ENCODE results near the gene ERBB4.

The ERBB4 gene

DNA sequence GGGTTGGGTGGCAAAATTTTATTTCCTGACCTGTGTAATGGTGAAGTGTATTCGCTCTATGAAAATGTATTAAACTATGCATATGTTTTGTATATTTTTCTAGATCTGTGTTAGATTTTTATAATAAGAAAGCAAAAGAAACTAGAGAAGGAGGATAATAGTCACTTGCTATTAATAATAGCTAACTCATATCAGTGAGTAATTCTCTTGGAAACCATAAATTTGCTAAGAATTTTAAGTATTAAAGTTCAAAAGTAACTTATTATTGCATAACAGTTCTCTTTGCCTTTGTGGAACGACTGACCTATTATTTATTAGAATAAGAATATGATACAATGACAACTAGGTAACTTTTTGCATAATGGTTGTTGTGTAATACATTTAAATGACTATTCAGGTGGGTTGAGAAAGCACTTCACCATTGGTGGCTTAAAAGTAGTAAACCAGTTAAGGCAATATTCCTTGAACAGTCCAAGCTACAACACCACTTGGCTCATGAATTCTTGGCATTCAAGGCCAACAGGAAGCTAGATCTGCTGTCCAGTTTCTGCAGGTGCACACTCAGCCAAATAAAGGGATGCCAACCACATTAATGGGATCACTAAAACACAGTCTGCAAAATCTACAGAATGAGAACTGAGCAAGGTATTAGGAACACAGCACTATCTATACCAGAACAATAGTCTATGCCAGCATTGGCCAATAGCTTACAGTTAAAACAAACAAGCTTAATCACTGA lies 1060.9 kb downstream of the ERBB4 start:
- DNase-seq (ENCODE audit: low read depth in 3 of 3): no peak

- DNase-seq (ENCODE audit: low read depth in 3 of 3): no peak
These were observed 1065.5 kb downstream of the ERBB4 start for GRCh38 chr2:211473116-211473515.

DNA sequence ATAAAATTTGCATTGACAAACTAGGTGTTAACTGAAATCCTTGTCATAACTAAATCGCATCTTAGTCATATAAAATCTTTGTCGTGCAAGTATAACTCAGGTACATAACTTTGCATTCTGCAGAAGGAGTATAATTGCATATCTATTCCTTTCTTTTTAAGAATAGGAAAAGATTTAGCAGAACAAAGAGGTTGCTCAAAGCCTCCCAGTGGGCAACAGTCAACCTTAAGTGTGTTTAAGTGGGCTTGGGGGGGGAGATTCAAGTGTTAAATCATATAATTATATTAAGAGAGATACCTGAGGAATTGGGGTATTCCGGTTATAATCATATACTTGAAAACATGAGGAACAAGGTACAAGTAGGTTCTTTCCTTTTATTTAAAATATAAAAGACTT lies 1068.9 kb downstream of the ERBB4 start:
- DNase-seq (ENCODE audit: low read depth in 3 of 3): no peak

DNA sequence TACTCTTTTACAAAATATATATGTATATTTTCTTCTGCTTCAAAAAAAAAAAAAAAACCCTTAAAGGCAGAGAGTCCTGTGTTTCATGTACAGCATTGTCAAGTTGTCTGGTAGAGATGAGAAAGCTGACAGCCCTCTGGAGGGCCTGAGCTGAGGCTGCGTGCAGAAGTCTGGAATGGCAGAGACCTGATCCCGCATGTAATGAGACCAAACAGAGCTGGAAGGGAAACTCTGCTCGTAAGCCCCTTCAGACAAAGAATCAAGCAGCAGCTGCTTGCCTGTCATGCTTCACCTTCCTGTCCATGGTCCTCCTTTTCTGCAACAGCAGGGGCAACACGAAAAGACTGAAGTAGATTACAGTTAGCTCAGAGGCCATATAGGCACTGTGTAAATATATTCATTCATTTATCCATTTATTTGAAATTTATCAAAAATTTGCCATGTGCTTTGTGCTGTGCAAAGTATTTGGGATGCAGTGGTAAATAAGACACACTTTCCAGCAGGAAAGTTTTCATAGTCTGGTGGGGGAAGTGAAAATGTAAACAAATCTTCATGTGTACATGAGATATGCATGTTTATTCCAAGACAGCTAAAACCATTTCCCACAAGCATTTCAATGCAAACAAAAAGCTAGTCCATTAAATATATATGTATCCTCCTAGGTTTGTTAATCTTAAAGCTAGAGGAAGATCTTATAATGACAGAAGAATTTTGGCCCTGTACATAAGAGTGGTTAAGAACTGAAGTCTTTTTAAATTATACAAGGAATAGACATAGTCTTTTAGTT lies 1069.5 kb downstream of the ERBB4 start:
- no peak for DNase-seq (ENCODE audit: low read depth in 3 of 3)

GRCh38 chr2:211468217-211468616 lies 1070.4 kb downstream of the ERBB4 start:
- no peak for DNase-seq (ENCODE audit: low read depth in 3 of 3)

- no peak for DNase-seq (ENCODE audit: low read depth in 3 of 3)
These were observed 1075.2 kb downstream of the ERBB4 start for GRCh38 chr2:211463397-211463796.

DNA sequence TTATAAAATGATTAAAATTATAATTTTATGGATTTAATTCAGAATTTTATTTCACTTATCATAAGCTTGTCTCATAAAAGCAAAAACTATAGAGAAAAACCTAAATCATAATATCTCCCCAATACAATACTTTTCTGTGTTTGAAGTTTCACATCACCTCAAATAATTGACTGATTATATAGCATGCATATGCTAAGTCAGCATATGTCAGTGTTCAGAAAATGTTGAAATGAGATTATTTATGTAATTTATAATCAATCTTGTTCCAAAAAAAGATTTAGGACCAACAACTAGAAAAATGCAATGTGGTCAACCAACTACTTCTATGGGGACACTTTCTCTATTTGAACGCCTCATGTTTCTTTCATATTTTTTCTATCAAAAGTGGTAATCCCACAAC lies 1079.6 kb downstream of the ERBB4 start:
- DNase-seq (ENCODE audit: low read depth in 3 of 3): no peak

DNA sequence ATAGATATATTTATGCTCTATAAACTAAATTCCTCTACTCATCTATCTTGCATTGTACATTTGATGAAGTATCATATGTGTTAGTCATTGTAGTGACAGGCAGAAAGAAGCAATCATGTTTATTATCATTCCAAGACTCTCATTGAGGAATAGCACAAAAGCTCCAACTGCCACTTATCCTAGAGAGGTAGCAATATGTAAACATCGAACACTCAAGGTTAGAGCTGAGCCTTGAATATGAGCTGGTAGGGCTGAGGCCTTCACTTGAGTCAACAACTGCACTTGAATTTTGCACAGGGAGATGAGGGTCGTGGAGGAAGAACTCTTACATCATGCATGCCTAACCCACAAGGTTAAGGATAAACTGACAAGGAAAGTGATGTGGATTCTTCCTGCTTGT lies 1081.3 kb downstream of the ERBB4 start:
- no peak for DNase-seq (ENCODE audit: low read depth in 3 of 3)

DNA sequence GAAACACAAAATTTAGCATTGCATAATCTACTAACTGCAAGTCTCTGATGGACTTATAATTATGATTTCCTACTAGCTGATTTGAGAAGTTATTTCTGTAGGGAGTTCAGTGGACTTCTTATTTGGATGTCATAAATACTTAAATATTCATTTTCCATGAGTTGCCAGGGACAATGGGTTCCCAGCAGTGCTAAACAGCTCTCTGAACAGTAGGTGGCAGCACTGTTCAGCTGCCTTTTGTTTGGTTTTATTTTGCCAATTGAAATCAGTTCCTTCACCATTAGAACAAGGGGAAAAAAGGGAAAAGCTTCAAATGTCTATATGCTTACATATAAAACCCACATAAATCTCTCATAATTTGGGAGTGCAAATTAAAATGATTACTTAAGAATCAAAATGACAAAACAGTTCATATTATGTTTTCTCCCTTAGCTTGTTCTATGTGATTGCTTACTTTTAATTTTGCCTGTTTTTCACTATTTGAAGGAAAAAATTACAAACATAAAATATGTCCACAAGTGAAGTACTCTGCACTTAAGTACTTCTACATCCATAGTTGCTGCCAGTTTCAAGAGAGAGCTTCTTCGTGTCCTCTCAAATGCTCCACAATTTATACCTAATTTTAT lies 1083.3 kb downstream of the ERBB4 start:
- no peak for DNase-seq (ENCODE audit: low read depth in 3 of 3)

- no peak for DNase-seq (ENCODE audit: low read depth in 3 of 3)
These were observed 1083.9 kb downstream of the ERBB4 start for GRCh38 chr2:211454679-211455078.

DNA sequence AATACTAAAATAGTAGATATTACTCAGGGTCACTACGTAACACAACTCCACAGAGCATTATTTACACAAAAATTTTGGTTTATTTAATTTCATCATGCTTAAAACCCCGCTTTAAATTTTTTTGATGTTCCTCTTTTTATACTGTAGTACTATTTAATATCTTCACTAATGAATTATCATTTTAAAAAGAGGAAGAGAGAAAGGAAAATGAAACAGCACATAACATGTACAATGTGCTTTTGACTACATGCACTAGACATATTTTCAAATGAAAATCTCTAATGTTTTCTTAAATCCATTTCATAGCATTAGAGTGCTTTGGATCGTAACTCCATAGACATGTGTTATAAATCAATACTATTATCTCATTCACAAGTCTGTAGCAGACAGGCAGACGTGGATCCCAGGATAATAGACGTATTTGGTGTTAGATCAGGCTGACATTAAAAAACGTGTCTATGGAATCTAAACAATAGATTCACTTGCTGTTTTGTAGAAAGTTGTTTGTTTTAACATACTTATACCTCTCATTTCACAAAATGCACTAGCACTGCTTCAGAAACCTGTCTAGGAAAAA lies 1085.2 kb downstream of the ERBB4 start:
- no peak for DNase-seq (ENCODE audit: low read depth in 3 of 3)

DNA sequence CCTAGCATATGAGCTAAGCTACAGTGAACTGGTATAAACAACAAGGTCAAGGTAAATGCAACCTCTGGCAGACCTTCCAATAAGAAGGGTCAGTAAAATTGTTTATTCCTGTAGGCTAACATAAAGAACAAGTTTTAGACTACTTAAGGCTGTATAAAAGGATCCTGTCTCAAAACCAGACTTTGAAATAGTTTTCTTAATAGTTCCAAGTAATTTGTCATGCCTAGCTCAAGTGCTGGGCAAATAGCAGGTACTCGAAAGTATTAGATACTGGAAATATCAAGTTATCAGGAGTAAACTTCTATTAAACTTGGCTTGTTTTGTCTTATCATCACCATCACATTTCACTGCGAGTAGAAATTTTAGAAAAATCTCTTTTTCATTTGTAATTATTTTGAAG lies 1087.0 kb downstream of the ERBB4 start:
- DNase-seq (ENCODE audit: low read depth in 3 of 3): no peak

- no peak for DNase-seq (ENCODE audit: low read depth in 3 of 3)
These were observed 1088.8 kb downstream of the ERBB4 start for GRCh38 chr2:211449819-211450218.

- no peak for DNase-seq (ENCODE audit: low read depth in 3 of 3)
These were observed 1091.1 kb downstream of the ERBB4 start for GRCh38 chr2:211447548-211447947.

DNA sequence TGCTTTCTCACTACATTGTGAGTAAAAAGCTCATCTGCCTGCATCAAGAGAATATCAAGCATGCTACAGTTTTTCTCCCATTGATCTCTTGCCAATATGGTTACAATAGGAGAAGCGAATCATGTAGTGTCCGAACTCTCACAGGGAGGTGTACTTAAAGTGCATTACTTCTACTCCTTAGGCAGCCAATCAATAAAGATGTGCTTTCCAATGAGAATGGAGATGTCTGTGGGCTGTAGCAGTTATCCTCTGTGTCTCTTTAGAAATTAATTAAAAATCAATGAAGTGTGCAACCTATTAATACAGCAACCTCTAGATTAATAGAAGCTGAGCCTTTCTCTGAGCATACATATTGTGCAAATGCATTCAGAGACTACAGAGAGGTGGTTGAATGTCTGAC lies 1098.5 kb downstream of the ERBB4 start:
- no peak for DNase-seq (ENCODE audit: low read depth in 3 of 3)

DNA sequence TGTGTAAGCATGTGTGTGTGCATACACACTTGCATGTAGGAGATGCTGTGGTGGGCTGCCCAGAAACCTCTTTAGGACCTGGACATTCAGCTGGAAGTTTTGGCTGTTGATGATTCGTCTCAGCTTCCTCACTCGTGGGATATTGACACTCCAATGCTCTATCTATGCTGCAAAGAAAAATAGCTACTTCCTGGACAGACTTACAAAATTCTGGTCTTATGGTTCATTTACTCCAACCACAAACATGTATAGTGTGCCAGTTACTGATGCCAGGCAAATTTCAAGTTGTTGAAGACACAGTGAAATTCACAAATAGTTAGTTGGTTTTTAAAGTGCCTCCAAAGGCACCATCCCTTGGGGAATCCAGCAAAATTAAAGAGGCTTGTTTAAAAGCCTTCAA lies 1099.6 kb downstream of the ERBB4 start:
- no peak for DNase-seq (ENCODE audit: low read depth in 3 of 3)

GRCh38 chr2:211437396-211437795 lies 1101.2 kb downstream of the ERBB4 start:
- no peak for DNase-seq (ENCODE audit: low read depth in 3 of 3)

- DNase-seq (ENCODE audit: low read depth in 3 of 3): no peak
These were observed 1102.4 kb downstream of the ERBB4 start for GRCh38 chr2:211436182-211436581.

GRCh38 chr2:211435331-211435730 lies 1103.3 kb downstream of the ERBB4 start:
- DNase-seq (ENCODE audit: low read depth in 3 of 3): no peak

DNA sequence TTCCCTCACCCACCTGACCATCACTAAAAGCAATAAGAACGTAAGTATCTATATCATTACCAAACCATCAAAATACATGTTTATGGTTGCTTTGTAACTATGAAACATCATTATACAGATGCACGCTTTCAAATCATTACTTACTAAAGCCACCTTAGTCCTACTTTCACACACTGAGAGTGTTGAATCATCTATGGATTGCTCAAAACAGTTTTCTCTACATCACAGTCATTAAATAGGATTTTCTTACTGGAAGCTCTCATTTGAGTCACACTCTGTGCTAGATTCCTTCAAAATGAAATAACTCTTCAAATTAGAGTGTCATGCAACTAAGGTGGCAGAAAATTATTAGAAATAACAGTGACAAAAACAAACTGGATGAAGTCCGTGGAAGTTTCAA lies 1103.8 kb downstream of the ERBB4 start:
- no peak for DNase-seq (ENCODE audit: low read depth in 3 of 3)

DNA sequence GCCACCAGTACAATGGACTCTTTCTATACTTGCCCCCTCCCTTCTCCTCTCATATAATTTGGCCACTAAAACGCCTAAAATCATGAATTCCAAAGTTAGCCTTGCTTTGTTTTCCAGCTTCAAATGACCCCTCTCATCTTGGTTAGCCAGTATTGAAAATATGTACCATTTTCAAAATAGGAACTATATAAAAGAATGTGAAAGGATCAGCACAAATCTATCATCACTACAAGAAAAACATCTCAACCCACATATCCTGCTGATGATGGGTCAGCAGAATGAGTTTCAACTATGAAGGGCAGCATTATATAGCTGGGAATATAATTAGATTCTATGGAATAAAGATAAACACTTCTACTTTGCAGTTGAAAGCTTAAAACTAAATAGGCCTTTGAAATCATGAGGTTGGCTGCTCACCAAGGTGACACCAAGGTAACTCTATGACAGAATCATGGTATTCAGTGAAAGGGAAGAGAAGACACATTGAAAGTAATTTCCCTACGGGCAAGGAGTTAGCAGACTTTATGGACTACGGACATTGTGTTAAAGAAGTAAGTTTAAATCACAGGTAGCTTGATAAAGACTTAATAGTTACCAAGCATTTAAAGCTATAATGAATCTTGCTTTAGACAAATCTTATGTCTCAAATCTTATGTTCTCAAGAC lies 1109.2 kb downstream of the ERBB4 start:
- DNase-seq (ENCODE audit: low read depth in 3 of 3): no peak

DNA sequence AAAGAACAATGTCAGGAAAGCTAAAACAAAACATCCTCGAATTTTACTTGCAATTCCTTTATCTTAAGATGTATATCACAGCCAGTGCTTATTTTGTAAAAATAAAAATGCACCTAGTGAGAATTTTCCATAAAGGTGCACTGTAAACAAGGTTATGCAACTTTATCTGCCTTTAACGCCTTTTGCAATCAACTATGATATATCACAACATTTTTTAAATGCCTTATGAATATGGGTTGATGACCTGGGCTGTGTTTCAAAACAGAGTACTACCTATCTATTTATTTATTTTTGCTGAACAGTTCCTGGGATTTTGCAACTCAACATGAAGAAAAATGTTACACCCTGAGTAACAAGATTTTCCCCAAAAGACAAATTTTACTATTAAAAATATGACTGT lies 1112.4 kb downstream of the ERBB4 start:
- no peak for DNase-seq (ENCODE audit: low read depth in 3 of 3)

Data from stimulated activated CD4-positive, alpha-beta T cell treated with anti-CD3 and anti-CD28 coated beads, TNF-alpha, amount 100 ng/mL, for 4 hours (primary cell).